Measurements from ENCODE around the gene GAD1.
A peak's percentile ranks its signal among the peaks of the same experiment; 100 is the strongest.

Gene GAD1

GRCh38 chr2:170846314-170846713, 29.6 kb downstream of the GAD1 start:
- no peak for DNase-seq

GRCh38 chr2:170847716-170848115, 31.0 kb downstream of the GAD1 start:
- DNase-seq, result no peak

GRCh38 chr2:170848587-170848986, 31.9 kb downstream of the GAD1 start:
- DNase-seq, result no peak

- DNase-seq, result no peak
Measured at GRCh38 chr2:170850251-170850650, 33.6 kb downstream of the GAD1 start.

- DNase-seq, result no peak
Measured at GRCh38 chr2:170851635-170852034, 34.9 kb downstream of the GAD1 start.

- DNase-seq, result no peak
Measured at GRCh38 chr2:170856066-170856465, 39.4 kb downstream of the GAD1 start.

- DNase-seq, result no peak
Measured at GRCh38 chr2:170862286-170862902, 45.7 kb downstream of the GAD1 start.

- DNase-seq, result no peak
Measured at GRCh38 chr2:170863087-170863486, 46.4 kb downstream of the GAD1 start.

- no peak for DNase-seq
Measured at GRCh38 chr2:170869036-170869435, 52.3 kb downstream of the GAD1 start.

GRCh38 chr2:170869461-170869860, 52.8 kb downstream of the GAD1 start:
- DNase-seq, result no peak

- peak; percentile 61 for DNase-seq
Measured at GRCh38 chr2:170873035-170873692, 56.5 kb downstream of the GAD1 start.

- DNase-seq, result no peak
Measured at GRCh38 chr2:170878066-170878465, 61.4 kb downstream of the GAD1 start.

GRCh38 chr2:170878505-170878904, 61.8 kb downstream of the GAD1 start:
- DNase-seq, result no peak

- DNase-seq, result no peak
Measured at GRCh38 chr2:170881840-170882239, 65.2 kb downstream of the GAD1 start.

GRCh38 chr2:170882758-170883157, 66.1 kb downstream of the GAD1 start:
- no peak for DNase-seq

GRCh38 chr2:170883683-170884082, 67.0 kb downstream of the GAD1 start:
- no peak for DNase-seq

- DNase-seq, result no peak
Measured at GRCh38 chr2:170885130-170885791, 68.6 kb downstream of the GAD1 start.

- no peak for DNase-seq
Measured at GRCh38 chr2:170886386-170886785, 69.7 kb downstream of the GAD1 start.

GRCh38 chr2:170887496-170887895, 70.8 kb downstream of the GAD1 start:
- DNase-seq, result no peak

GRCh38 chr2:170887896-170888295, 71.2 kb downstream of the GAD1 start:
- no peak for DNase-seq

GRCh38 chr2:170891893-170892292, 75.2 kb downstream of the GAD1 start:
- no peak for DNase-seq

- DNase-seq, result no peak
Measured at GRCh38 chr2:170892391-170892951, 75.8 kb downstream of the GAD1 start.

- no peak for DNase-seq
Measured at GRCh38 chr2:170895023-170895757, 78.5 kb downstream of the GAD1 start.
